ENCODE measurements around the gene TSPAN7. TPM values are rescaled to one million over a fixed set of nuclear protein-coding genes. Genes with fewer than 3 reads are reported as not detected.
A peak's percentile ranks its signal among the peaks of the same experiment; 100 is the strongest.

The TSPAN7 gene
- total and polyA plus RNA-seq, 10 donors = 7.2 to 158 (median 58.5) TPM

- DNase-seq = no peak
- WGBS, 5 donors = 55 to 75% (median 69%) methylated on average over 1 of the region's 1 CpG
- no peaks in the 10 kb centered on the region for H3K36me3 ChIP-seq
- H3K27me3 ChIP-seq (replicated peaks in 1 of 7) = peaks cover 0 to 10% (median 0%) of the 10 kb centered on the region in 7 donors
- H3K9me3 ChIP-seq = no peaks in the 10 kb centered on the region
- H3K4me3 ChIP-seq = no peak overlapping the region
- H3K27ac ChIP-seq = no peak overlapping the region
- no peak for TF ChIP-seq POLR2A (IDR thresholded peaks at IDR 0.05)
- TF ChIP-seq POLR2AphosphoS5 (IDR thresholded peaks at IDR 0.05) = no peak
- TF ChIP-seq CTCF (IDR thresholded peaks at IDR 0.05 in 8 of 11, conservative IDR thresholded peaks at IDR 0.05 in 3 of 11) = no peak
- H3K4me1 ChIP-seq = no peaks in the 10 kb centered on the region
- intact Hi-C loops (cut with DNase I; ENCODE audit: low total_unique reads) = no loop called here
Observed at GRCh38 chrX:38701073-38701472, 139.7 kb downstream of the TSPAN7 start.

GRCh38 chrX:38704146-38704882, 143.0 kb downstream of the TSPAN7 start:
- peaks cover 0 to 4% (median 0%) of the 10 kb centered on the region in 7 donors for H3K27me3 ChIP-seq (replicated peaks in 1 of 7)
- no peak overlapping the region for H3K27ac ChIP-seq
- intact Hi-C loops (cut with DNase I; ENCODE audit: low total_unique reads) = no loop called here
- no peaks in the 10 kb centered on the region for H3K36me3 ChIP-seq
- DNase-seq = no peak
- WGBS, 5 donors = 45 to 71% (median 64%) methylated on average over 2 of the region's 2 CpGs
- H3K9me3 ChIP-seq = no peaks in the 10 kb centered on the region
- TF ChIP-seq CTCF (IDR thresholded peaks at IDR 0.05 in 8 of 11, conservative IDR thresholded peaks at IDR 0.05 in 3 of 11) (no peak), POLR2A (IDR thresholded peaks at IDR 0.05) (no peak), POLR2AphosphoS5 (IDR thresholded peaks at IDR 0.05) (no peak)
- H3K4me1 ChIP-seq = no peaks in the 10 kb centered on the region
- no peak overlapping the region for H3K4me3 ChIP-seq

- Histone ChIP-seq H3K9me3 (peaks cover 0 to 8% (median 0%) of the 10 kb centered on the region in 8 donors), H3K27ac (no peak overlapping the region), H3K27me3 (replicated peaks in 1 of 7) (peaks cover 0 to 6% (median 0%) of the 10 kb centered on the region in 7 donors), H3K4me3 (no peak overlapping the region), H3K36me3 (no peaks in the 10 kb centered on the region), H3K4me1 (no peaks in the 10 kb centered on the region)
- no peak for DNase-seq
- TF ChIP-seq CTCF (IDR thresholded peaks at IDR 0.05 in 8 of 11, conservative IDR thresholded peaks at IDR 0.05 in 3 of 11) (peak in 9 of 11 experiments; percentile 5 to 50 (median 31)), POLR2AphosphoS5 (IDR thresholded peaks at IDR 0.05) (no peak)
- 17 to 45% (median 28%) methylated on average over 1 of the region's 1 CpG for WGBS, 5 donors
- intact Hi-C loops (cut with DNase I; ENCODE audit: low total_unique reads) = no loop called here
Observed at GRCh38 chrX:38717871-38718270, 156.5 kb downstream of the TSPAN7 start.

GRCh38 chrX:38718311-38718710, 157.0 kb downstream of the TSPAN7 start:
- no peak overlapping the region for H3K4me3 ChIP-seq
- no peaks in the 10 kb centered on the region for H3K4me1 ChIP-seq
- intact Hi-C loops (cut with DNase I; ENCODE audit: low total_unique reads) = no loop called here
- H3K27me3 ChIP-seq (replicated peaks in 1 of 7) = peaks cover 0 to 6% (median 0%) of the 10 kb centered on the region in 7 donors
- H3K9me3 ChIP-seq = peaks cover 0 to 8% (median 0%) of the 10 kb centered on the region in 8 donors
- DNase-seq = no peak
- 38 to 83% (median 59%) methylated on average over 1 of the region's 1 CpG for WGBS, 5 donors
- H3K27ac ChIP-seq = no peak overlapping the region
- TF ChIP-seq CTCF (IDR thresholded peaks at IDR 0.05 in 8 of 11, conservative IDR thresholded peaks at IDR 0.05 in 3 of 11) (no peak), POLR2AphosphoS5 (IDR thresholded peaks at IDR 0.05) (no peak), POLR2A (IDR thresholded peaks at IDR 0.05) (no peak)
- no peaks in the 10 kb centered on the region for H3K36me3 ChIP-seq

Data from spleen (tissue), 11 donors.